Prostate gland (tissue), 2 donors: Measurements from ENCODE around the gene CAMK2D.

ENCODE experiments used
- CTCF ChIP-seq, 4 experiments: fragments of 200-600 bp in 2 of 4; fragments of 450-650 bp in 2 of 4; sonication (generic) in 2 of 4; IDR thresholded peaks; 1 replicate in 3 of 4; 2 replicates in 1 of 4; pipeline ENCODE4 v1.5.1; 2016 to 2019; ENCODE audit warnings: antibody characterized with exemption in 4 of 4, mild to moderate bottlenecking in 2 of 4, moderate library complexity in 2 of 4
- POLR2AphosphoS5 ChIP-seq: sonication (generic); formaldehyde crosslinking; IDR thresholded peaks from one replicate; pipeline ENCODE4 v1.6.1; 2017; ENCODE audit warnings: antibody characterized with exemption

GRCh38 chr4:113540859-113541258 lies 220.7 kb downstream of the CAMK2D start:
- no peak for TF ChIP-seq CTCF (IDR thresholded peaks at IDR 0.05)
- TF ChIP-seq POLR2AphosphoS5 = no peak
